Dendritic cell treated with granulocyte-macrophage colony-stimulating factor and Interleukin-4, amounts not matched to agents 40 ng/mL and 50 ng/mL, for 4 days (primary cell): Measurements from ENCODE around the gene MSANTD2.

Experiments used
- H3K27ac Mint-ChIP-seq: one replicate; pipeline ENCODE4 v1.8.0; 2022; ENCODE audit warnings: mild to moderate bottlenecking, mixed read lengths
- H3K27me3 Mint-ChIP-seq: one replicate; pipeline ENCODE4 v1.8.0; 2022; ENCODE audit warnings: mild to moderate bottlenecking, mixed read lengths
- H3K36me3 Mint-ChIP-seq: one replicate; pipeline ENCODE4 v1.8.0; 2022; ENCODE audit warnings: low read depth, mixed read lengths
- H3K4me1 Mint-ChIP-seq: one replicate; pipeline ENCODE4 v1.8.0; 2022; ENCODE audit warnings: low read depth, mixed read lengths
- H3K4me3 Mint-ChIP-seq: one replicate; pipeline ENCODE4 v1.8.0; 2022; ENCODE audit warnings: mild to moderate bottlenecking, moderate library complexity, mixed read lengths
- H3K9me3 Mint-ChIP-seq: one replicate; pipeline ENCODE4 v1.8.0; 2022; ENCODE audit warnings: mixed read lengths
- intact Hi-C: fragments of 100-400 bp; cut with micrococcal nuclease; formaldehyde crosslinking; loops from one replicate; pipeline ENCODE4 v1.15.0; 2022

MSANTD2 gene

DNA sequence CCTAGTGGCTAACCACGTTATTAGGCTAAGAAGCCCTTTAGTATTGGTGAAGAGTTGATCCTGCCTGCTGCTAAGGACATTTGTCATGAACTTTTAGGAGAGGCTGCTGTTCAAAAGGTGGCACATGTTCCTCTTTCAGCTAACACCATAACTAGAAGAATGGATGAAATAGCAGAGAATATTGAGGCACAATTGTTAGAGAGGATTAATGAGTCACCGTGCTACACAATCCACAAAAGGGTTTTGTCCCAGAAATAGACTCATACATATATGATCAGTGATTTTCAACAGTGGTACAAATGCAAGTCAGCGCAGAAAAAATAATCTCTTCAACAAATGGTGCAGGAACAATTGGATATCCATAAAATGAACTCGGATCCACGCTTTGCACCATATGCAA is 7.0 kb upstream of the MSANTD2 start:
- Mint-ChIP-seq H3K4me1 (no peaks in the 10 kb centered on the region), H3K27me3 (peaks cover 52% of the 10 kb centered on the region), H3K27ac (no peak overlapping the region), H3K4me3 (no peak overlapping the region), H3K36me3 (no peaks in the 10 kb centered on the region), H3K9me3 (no peaks in the 10 kb centered on the region)
- intact Hi-C loops: no loop called here

DNA sequence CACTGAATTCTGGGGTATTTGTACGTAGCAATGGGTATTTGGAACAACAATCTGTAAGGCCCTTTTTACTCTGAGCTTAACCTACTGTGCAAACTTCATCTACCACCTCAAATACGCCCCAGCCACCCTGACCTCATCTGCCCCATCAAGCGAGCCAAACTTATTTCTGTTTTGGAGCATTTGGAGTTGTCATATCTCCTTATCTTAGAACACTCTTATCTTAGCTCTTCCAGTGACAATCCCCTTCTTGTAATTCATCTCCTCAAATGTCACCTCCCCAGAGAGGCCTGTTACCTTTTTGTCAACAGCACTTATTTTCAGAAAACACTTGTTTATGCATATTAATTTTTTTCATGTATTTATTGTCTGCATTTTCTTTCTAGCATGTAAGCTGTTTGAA is 4.7 kb upstream of the MSANTD2 start:
- no peak overlapping the region for H3K27ac Mint-ChIP-seq
- no peaks in the 10 kb centered on the region for H3K4me1 Mint-ChIP-seq
- H3K27me3 Mint-ChIP-seq: peaks cover 40% of the 10 kb centered on the region
- peaks cover 5% of the 10 kb centered on the region for H3K36me3 Mint-ChIP-seq
- no peak overlapping the region for H3K4me3 Mint-ChIP-seq
- H3K9me3 Mint-ChIP-seq: no peaks in the 10 kb centered on the region
- intact Hi-C loops: no loop called here

DNA sequence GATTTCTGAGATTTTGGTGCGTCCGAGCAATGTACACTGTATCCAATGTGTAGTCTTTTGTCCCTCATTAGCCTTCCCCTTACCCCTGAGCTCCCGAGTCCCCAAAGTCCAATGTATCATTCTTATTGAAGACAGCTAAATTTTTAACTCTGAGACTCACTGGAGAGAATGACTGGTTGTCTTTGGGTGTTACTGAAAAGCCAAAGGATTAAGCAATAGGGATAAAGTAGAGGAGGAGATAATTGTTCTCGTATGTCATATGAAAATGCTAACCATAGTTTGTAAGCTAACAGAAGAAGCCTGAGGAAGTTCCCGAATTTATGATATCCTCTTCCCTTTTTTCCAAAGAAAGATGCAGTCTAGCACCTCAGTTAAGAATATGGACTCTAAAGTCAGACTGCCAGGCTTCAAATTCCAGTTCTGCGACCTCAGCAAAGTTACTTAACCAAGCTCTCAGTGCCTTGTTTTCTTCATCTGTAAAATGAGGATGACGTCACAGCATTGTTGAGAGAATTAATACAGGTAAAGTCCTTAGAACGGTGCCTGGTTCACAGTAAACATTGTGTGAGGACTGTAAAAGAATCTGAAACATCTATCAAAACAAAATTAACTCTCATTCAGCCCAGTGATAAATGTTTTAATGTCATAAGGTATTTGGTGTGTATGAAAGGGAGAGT is 1.6 kb upstream of the MSANTD2 start:
- peaks cover 13% of the 10 kb centered on the region for H3K36me3 Mint-ChIP-seq
- no peaks in the 10 kb centered on the region for H3K9me3 Mint-ChIP-seq
- H3K4me1 Mint-ChIP-seq: peaks cover 16% of the 10 kb centered on the region
- no peak overlapping the region for H3K27ac Mint-ChIP-seq
- intact Hi-C loops: loop anchor here (2.0 kb wide), 1 partner anchor 35 kb away; no protein-coding TSS in a partner anchor
- H3K27me3 Mint-ChIP-seq: peaks cover 36% of the 10 kb centered on the region
- no peak overlapping the region for H3K4me3 Mint-ChIP-seq

GRCh38 chr11:124801014-124801413 is 808 bp upstream of the MSANTD2 start:
- Mint-ChIP-seq H3K4me1 (peaks cover 16% of the 10 kb centered on the region), H3K27ac (peak overlapping the region; percentile 94), H3K4me3 (peak overlapping the region; percentile 93), H3K27me3 (peaks cover 34% of the 10 kb centered on the region), H3K9me3 (no peaks in the 10 kb centered on the region), H3K36me3 (peaks cover 13% of the 10 kb centered on the region)
- intact Hi-C loops: no loop called here

- H3K9me3 Mint-ChIP-seq: no peaks in the 10 kb centered on the region
- peaks cover 16% of the 10 kb centered on the region for H3K4me1 Mint-ChIP-seq
- peak overlapping the region; percentile 93 for H3K4me3 Mint-ChIP-seq
- H3K27ac Mint-ChIP-seq: peak overlapping the region; percentile 94
- H3K36me3 Mint-ChIP-seq: peaks cover 13% of the 10 kb centered on the region
- intact Hi-C loops: loop anchor here (1.0 to 5.0 kb wide), 2 partner anchors 37 to 126 kb away; partner anchors contain the start of genes ESAM, SIAE and SPA17
- H3K27me3 Mint-ChIP-seq: peaks cover 24% of the 10 kb centered on the region
These were observed 619 bp downstream of the MSANTD2 start for GRCh38 chr11:124799348-124800225.

- Mint-ChIP-seq H3K9me3 (no peaks in the 10 kb centered on the region), H3K4me3 (peak overlapping the region; percentile 93), H3K27me3 (peaks cover 20% of the 10 kb centered on the region), H3K36me3 (peaks cover 13% of the 10 kb centered on the region), H3K27ac (peak overlapping the region; percentile 94), H3K4me1 (peaks cover 16% of the 10 kb centered on the region)
- intact Hi-C loops: loop anchor here (5.0 kb wide), 1 partner anchor 37 kb away; the partner anchor contains the start of gene ESAM
These were observed 1.2 kb downstream of the MSANTD2 start for GRCh38 chr11:124798991-124799347.

DNA sequence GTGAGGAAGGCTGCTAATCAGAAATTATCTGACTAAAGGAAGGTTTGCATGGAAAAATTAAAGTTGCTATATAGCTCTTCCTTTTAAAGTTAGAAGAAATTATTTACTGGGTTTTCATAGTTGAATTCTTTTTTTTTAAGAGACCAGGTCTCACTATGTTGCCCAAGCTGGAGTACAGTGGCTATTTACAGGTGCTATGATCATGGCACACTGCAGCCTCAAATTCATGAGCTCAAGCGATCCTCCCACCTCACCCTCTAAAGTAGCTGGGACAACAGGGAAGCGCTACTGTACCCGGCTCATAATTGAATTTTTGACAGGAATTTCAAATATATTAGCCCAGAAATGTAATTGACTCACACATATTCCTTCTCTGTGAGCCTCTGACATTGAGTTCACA is 3.9 kb downstream of the MSANTD2 start:
- H3K4me1 Mint-ChIP-seq: peaks cover 25% of the 10 kb centered on the region
- H3K27me3 Mint-ChIP-seq: peaks cover 8% of the 10 kb centered on the region
- no peak overlapping the region for H3K4me3 Mint-ChIP-seq
- no peak overlapping the region for H3K27ac Mint-ChIP-seq
- H3K9me3 Mint-ChIP-seq: no peaks in the 10 kb centered on the region
- intact Hi-C loops: loop anchor here (5.0 kb wide), 1 partner anchor 34 kb away; the partner anchor contains the start of gene ESAM
- H3K36me3 Mint-ChIP-seq: peaks cover 17% of the 10 kb centered on the region

DNA sequence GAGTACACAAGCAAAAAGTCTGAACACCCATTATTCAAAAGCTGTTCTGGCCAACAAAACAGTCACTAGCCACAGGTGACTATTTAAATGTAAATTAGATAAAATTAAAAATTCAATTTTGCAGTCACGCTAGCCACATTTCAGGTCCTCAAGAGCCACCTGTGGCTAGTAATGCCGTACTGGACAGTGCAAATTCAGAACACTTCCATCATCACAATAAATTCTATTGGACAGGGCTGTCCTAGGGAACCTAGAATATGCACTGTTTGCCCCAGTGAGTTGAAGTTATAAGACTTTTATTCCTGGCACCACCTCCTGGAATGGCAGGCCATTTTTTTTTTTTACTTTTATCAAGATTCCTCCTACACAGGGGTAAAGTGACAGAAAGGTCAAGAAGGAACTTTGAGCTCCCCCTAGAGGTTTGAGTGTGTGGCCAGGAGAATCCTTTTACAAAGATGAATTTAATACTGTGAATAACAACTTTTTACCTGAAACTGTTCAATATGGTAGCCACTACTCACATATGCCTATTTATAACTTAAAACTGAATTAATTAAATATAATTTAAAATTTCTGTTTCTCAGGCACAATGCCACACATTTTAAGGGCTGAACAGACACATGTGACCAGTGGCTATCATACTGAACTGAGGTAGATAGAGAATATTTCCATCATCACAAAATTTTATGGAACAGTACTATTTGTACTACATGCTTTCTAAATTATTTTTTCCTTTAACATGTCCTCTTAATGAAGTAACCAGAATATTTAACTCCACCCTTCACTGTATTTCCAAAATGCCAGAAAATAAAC is 6.5 kb downstream of the MSANTD2 start:
- H3K36me3 Mint-ChIP-seq: peaks cover 5% of the 10 kb centered on the region
- no peaks in the 10 kb centered on the region for H3K9me3 Mint-ChIP-seq
- peaks cover 16% of the 10 kb centered on the region for H3K4me1 Mint-ChIP-seq
- no peak overlapping the region for H3K27ac Mint-ChIP-seq
- intact Hi-C loops: loop anchor here (1.0 kb wide), 1 partner anchor 124 kb away; no protein-coding TSS in a partner anchor
- no peak overlapping the region for H3K4me3 Mint-ChIP-seq
- H3K27me3 Mint-ChIP-seq: peaks cover 2% of the 10 kb centered on the region

- H3K9me3 Mint-ChIP-seq: no peaks in the 10 kb centered on the region
- H3K27me3 Mint-ChIP-seq: no peaks in the 10 kb centered on the region
- peaks cover 5% of the 10 kb centered on the region for H3K36me3 Mint-ChIP-seq
- intact Hi-C loops: no loop called here
- no peak overlapping the region for H3K4me3 Mint-ChIP-seq
- H3K4me1 Mint-ChIP-seq: peaks cover 9% of the 10 kb centered on the region
- H3K27ac Mint-ChIP-seq: no peak overlapping the region
These were observed 8.4 kb downstream of the MSANTD2 start for GRCh38 chr11:124791626-124792341.

- Mint-ChIP-seq H3K9me3 (no peaks in the 10 kb centered on the region), H3K27ac (no peak overlapping the region), H3K4me1 (peaks cover 9% of the 10 kb centered on the region)
These were observed 11.7 kb downstream of the MSANTD2 start for GRCh38 chr11:124788521-124788920.

DNA sequence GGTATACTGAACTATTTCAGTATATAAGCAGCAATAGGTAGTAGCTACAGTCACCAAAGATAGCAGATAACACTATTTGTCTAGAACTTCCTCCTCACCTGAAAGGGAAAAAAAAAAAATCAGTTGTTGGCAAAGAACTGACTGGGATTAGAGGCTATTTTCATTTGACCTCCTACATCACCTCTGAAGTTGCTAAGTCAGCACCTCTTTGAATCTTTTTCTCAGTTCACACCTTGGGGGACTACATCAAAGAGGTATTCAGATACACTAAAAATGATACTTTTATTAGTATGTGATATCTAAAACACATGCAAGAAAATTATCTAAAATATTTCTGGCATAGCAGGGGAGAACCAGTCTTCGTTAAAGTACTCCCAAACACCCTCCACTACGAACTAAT is 16.2 kb downstream of the MSANTD2 start:
- no peak overlapping the region for H3K27ac Mint-ChIP-seq

More at GRCh38 chr11:124788521-124788920, 11.7 kb downstream of the MSANTD2 start:
- no peak overlapping the region for H3K4me3 Mint-ChIP-seq
- peaks cover 5% of the 10 kb centered on the region for H3K36me3 Mint-ChIP-seq
- no peaks in the 10 kb centered on the region for H3K27me3 Mint-ChIP-seq
- intact Hi-C loops: no loop called here

DNA sequence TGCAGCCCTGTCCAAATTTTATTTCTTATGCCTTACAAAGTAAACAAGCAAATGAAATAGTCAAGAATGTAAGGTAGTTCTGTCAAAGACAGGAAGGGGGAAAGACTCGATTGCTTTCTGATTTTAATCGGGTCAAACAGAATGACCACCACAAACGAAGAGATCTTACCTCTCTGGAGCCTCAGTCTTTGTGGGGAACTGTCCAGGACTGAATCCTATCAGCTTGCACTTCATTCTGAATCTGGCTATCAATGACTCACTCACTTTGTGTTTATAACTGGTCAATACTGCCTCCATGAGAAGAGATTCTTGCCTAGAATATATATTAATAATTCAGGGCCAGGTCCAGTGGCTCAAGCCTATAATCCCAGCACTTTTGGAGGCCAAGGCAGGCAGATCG is 17.2 kb downstream of the MSANTD2 start:
- intact Hi-C loops: no loop called here
- Mint-ChIP-seq H3K4me1 (peaks cover under 1% of the 10 kb centered on the region), H3K36me3 (peaks cover 15% of the 10 kb centered on the region), H3K9me3 (no peaks in the 10 kb centered on the region), H3K4me3 (no peak overlapping the region), H3K27me3 (no peaks in the 10 kb centered on the region), H3K27ac (no peak overlapping the region)

More for the DNA sequence above, 16.2 kb downstream of the MSANTD2 start:
- intact Hi-C loops: no loop called here
- no peaks in the 10 kb centered on the region for H3K27me3 Mint-ChIP-seq
- H3K4me1 Mint-ChIP-seq: no peaks in the 10 kb centered on the region
- H3K36me3 Mint-ChIP-seq: peaks cover 7% of the 10 kb centered on the region
- H3K4me3 Mint-ChIP-seq: no peak overlapping the region
- no peaks in the 10 kb centered on the region for H3K9me3 Mint-ChIP-seq

DNA sequence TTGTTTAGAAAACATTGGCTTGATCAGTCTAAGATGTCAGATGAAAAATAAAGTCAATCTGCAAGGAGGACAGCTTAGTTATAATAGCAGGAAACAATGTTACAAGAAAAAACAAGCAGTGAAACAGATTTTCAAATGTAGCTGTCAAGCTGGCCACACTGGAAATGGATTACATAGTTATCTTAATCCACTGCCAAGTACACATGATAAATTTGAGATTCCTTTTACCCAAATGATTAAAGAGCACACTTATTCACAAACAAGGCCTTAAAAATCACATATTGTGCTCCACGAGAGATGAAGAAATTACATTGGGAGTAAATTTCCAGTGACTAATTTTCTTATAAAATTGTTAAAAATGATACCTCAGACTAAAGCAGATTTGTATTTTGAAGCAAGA is 20.6 kb downstream of the MSANTD2 start:
- no peak overlapping the region for H3K27ac Mint-ChIP-seq
- no peaks in the 10 kb centered on the region for H3K9me3 Mint-ChIP-seq
- intact Hi-C loops: no loop called here
- H3K4me3 Mint-ChIP-seq: no peak overlapping the region
- peaks cover 23% of the 10 kb centered on the region for H3K36me3 Mint-ChIP-seq
- no peaks in the 10 kb centered on the region for H3K27me3 Mint-ChIP-seq
- peaks cover 28% of the 10 kb centered on the region for H3K4me1 Mint-ChIP-seq
